HG02642 (cell line): Measurements from ENCODE around the gene OR4A15.

Source experiments
- ATAC-seq: cut with Tn5 transposase; IDR thresholded peaks from one replicate; pipeline ENCODE4 v1.9.1; 2021; ENCODE audit warnings: mild to moderate bottlenecking; ENCODE audit not compliant: unreplicated experiment, poor library complexity

The OR4A15 gene

GRCh38 chr11:55367674-55368073 lies at the start of gene OR4A15:
OR4A15 (plus strand) TSS chr11:55367974; CDS start chr11:55367974, 0 bp downstream.
- no peak for ATAC-seq

GRCh38 chr11:55324500-55324899 lies 43.3 kb upstream of the OR4A15 start:
- ATAC-seq: no peak

- no peak for ATAC-seq
These were observed 24.9 kb upstream of the OR4A15 start, which contains the start of gene OR4A16 for GRCh38 chr11:55342901-55343300. OR4A16 (plus strand) TSS chr11:55343201; CDS start chr11:55343201, 0 bp downstream.

- ATAC-seq: no peak
These were observed 22.5 kb upstream of the OR4A15 start for GRCh38 chr11:55345306-55345705.

- no peak for ATAC-seq
These were observed 18.7 kb upstream of the OR4A15 start for GRCh38 chr11:55349032-55349431.

GRCh38 chr11:55357560-55358184 lies 10.1 kb upstream of the OR4A15 start:
- ATAC-seq: no peak

GRCh38 chr11:55401011-55401410 lies 33.2 kb downstream of the OR4A15 start:
- no peak for ATAC-seq
